GM12891 (cell line): ENCODE results near the gene SAMSN1.
A peak's percentile ranks its signal among the peaks of the same experiment; 100 is the strongest.

ENCODE experiments used
- POLR2A ChIP-seq: IDR thresholded peaks from 2 replicates; pipeline ENCODE4 v1.6.1; 2011; ENCODE audit warnings: low read depth, low read length, control low read depth
- TAF1 ChIP-seq: IDR thresholded peaks from 2 replicates; pipeline ENCODE4 v1.6.1; 2011; ENCODE audit warnings: low read depth, low read length, control low read depth

DNA sequence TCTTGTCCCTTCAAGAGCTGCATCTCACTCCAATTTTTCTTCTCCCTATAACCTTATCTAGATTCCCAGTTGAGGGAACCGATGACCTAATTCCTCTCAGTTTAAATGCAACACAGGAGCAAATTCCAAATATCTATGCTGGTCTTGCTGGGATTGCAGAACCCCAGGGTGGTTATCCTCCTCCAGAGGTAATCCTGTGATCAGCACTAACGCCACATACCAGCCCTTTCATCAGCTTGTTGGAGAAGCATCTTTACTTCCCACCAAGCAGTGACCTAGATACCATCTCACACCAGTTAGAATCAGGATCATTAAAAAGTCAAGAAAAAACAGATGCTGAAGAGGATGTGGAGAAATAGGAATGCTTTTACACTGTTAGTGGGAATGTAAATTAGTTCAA lies 52.4 kb downstream of the SAMSN1 start:
- no peak for TF ChIP-seq TAF1
- TF ChIP-seq POLR2A = peak; percentile 37; the same call in 1 of the 2 replicates
